Measurements from ENCODE around the gene TPBGL. TPM values are rescaled to one million over a fixed set of nuclear protein-coding genes. Genes with fewer than 3 reads are reported as not detected.

TPBGL gene
- total and polyA plus RNA-seq, 2 experiments from 2014 or later: 0.08 to 0.21 TPM

- TF ChIP-seq CTCF (conservative IDR thresholded peaks at IDR 0.05; ENCODE audit: low read depth in 2 of 2): no peak
- no peak for TF ChIP-seq NANOG (IDR thresholded peaks at IDR 0.05; ENCODE audit: borderline replicate concordance)
- no peak for TF ChIP-seq ETS1 (IDR thresholded peaks at IDR 0.05)
- TF ChIP-seq ZNF114 (CRISPR knock-in tag; IDR thresholded peaks at IDR 0.05): no peak
- TF ChIP-seq POLR2AphosphoS5 (IDR thresholded peaks at IDR 0.05; ENCODE audit: low read depth): no peak
Observed at GRCh38 chr11:75262436-75262835, 21.9 kb downstream of the TPBGL start (continued).

DNA sequence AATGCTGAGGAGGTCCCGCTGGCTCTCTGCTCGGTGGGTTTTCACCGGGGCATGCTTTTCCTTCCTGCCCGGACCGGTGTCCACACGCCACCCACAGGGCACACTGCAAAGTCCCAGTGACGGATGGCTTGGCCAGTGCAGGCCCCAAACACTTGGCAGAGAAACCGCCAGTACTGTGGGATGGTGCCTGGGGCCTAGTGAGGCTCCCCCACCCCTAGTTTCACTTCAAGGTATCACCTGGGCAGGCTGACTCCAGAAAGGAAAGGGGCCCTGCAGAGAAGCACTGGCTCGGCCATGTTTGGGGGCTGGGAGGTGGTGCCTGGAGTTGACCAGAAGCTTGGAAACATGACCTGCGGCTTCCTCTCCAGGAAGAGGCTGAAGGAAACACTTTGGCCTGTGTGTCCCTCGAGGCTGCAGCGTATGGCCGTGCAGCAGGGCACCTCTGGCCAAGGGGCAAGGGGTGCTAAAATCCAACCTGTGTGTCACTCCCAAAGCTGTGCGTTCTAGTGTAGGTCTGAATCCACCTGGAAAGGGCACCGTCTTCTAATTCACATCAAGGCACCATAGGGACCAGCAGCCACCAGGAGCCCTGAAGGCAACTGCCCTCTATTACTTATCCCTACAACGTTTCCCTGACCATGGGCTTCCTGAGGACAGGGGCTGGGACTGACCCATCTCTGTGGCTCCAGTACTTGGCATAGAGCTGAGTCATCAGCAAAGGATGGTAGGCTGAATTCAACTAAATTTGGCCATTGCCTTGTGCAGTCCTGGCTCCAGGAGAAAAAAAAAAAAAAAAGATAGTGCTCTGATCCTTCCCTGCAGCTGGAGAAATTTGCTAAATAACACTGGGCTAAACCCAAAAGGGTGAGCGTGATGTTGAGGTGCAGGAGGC, 22.6 kb downstream of the TPBGL start:
- peaks cover 23% of the 10 kb centered on the region for H3K36me3 Mint-ChIP-seq (ENCODE audit: low read depth)
- no peaks in the 10 kb centered on the region for H3F3A ChIP-seq (replicated peaks; ENCODE audit: low read depth)
- H3K4me1 Mint-ChIP-seq: peaks cover 19% of the 10 kb centered on the region
- H3K9me2 ChIP-seq (ENCODE audit: insufficient read depth): no peaks in the 10 kb centered on the region
- H3K4me2 ChIP-seq: no peak overlapping the region
- no peaks in the 10 kb centered on the region for H3K4me1 ChIP-seq (ENCODE audit: insufficient read depth)
- ATAC-seq (peak; percentile 31), DNase-seq (ENCODE audit: low spot score) (no peak)
- no peaks in the 10 kb centered on the region for H3K79me2 ChIP-seq (replicated peaks; ENCODE audit: insufficient read depth)
- peak overlapping the region; percentile 77; the same call in 1 of the 2 replicates for H3K27ac Mint-ChIP-seq
- no peak overlapping the region for H3K4me3 ChIP-seq
- no peak overlapping the region; the same call in 2 of the 3 replicates for H3K4me3 Mint-ChIP-seq
- no peaks in the 10 kb centered on the region for H3K9me3 Mint-ChIP-seq
- H2AFZ ChIP-seq: no peak overlapping the region
- no peak overlapping the region for H3K27ac ChIP-seq (ENCODE audit: low read depth)
- H3K27me3 Mint-ChIP-seq (ENCODE audit: insufficient read depth, low read depth, poor library complexity): peaks cover 11% of the 10 kb centered on the region
- H3K36me3 ChIP-seq (ENCODE audit: insufficient read depth): no peaks in the 10 kb centered on the region
- no peaks in the 10 kb centered on the region for H3K27me3 ChIP-seq (ENCODE audit: insufficient read depth)
- no peaks in the 10 kb centered on the region for H4K20me1 ChIP-seq (replicated peaks; ENCODE audit: insufficient read depth)
- TF ChIP-seq ETS1 (IDR thresholded peaks at IDR 0.05): no peak
- TF ChIP-seq JUNB (IDR thresholded peaks at IDR 0.05; ENCODE audit: unreplicated experiment): no peak
- TF ChIP-seq ZNF462 (CRISPR knock-in tag; IDR thresholded peaks at IDR 0.05): no peak
- TF ChIP-seq POLR2AphosphoS5 (IDR thresholded peaks at IDR 0.05; ENCODE audit: low read depth): no peak
- TF ChIP-seq STAT1 (IDR thresholded peaks at IDR 0.05; ENCODE audit: unreplicated experiment): no peak
- TF ChIP-seq EZH2 (IDR thresholded peaks at IDR 0.05; ENCODE audit: low read depth, unreplicated experiment): no peak
